ENCODE measurements around the gene MOSPD3.

GRCh38 chr7:100611983-100612729 is at the start of gene MOSPD3:
- TF ChIP-seq CTCF (IDR thresholded peaks at IDR 0.05): peak in 2 of 3 donors; percentile 34 to 35
- TF ChIP-seq POLR2AphosphoS5 (IDR thresholded peaks at IDR 0.05): peak; percentile 94 to 95 (median 95)
